ENCODE results near the gene TRIM8. TPM values are rescaled to one million over a fixed set of nuclear protein-coding genes. Genes with fewer than 3 reads are reported as not detected.

TRIM8 gene
- total RNA-seq, 1 donor, result 126 TPM

DNA sequence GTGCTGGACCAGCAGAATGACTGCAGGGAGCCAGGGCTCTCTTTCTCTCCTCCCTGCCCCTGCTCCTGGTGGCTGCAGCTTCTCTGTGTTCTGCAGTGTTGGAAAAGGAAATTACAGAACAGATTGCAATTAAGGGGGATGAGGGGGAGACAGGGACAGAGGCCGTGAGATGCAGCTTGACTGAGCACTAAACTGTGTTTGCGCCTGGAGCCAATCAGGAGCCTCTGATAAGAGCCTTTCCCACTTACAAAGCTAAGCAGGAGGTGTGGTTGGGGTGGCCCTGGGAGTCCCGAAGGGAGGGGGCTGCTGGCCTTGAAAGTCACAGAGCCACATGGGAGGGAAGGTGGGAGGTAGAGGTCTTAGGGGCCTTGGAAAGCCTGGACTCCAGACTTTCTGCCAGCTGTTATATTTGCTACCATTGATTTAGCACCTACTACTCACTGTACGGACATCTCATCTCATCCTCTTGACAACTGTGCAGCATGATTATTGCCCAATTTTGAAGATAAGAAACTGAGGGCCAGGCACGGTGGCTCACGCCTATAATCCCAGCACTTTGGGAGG is 26.7 kb downstream of the TRIM8 start:
- H3K79me2 ChIP-seq (ENCODE audit: insufficient read depth, low read length), result no peaks in the 10 kb centered on the region
- peak; percentile 62 for DNase-seq (ENCODE audit: insufficient read length, low spot score, missing footprints)
- H3K27me3 ChIP-seq (ENCODE audit: insufficient read depth, low read length), result no peaks in the 10 kb centered on the region
- no peak overlapping the region for H3K4me3 ChIP-seq (ENCODE audit: insufficient read depth, low read length)
- no peak overlapping the region for H3K4me2 ChIP-seq (ENCODE audit: insufficient read depth, low read length)
- no peaks in the 10 kb centered on the region for H4K20me1 ChIP-seq (ENCODE audit: insufficient read depth, low read length)
- no peak for TF ChIP-seq CTCF (IDR thresholded peaks at IDR 0.05; ENCODE audit: extremely low read depth, low read depth, low read length)
- no peaks in the 10 kb centered on the region for H3K9me3 ChIP-seq (ENCODE audit: low read depth, low read length)
- no peaks in the 10 kb centered on the region for H3K36me3 ChIP-seq (ENCODE audit: insufficient read depth, low read length)
- no peak overlapping the region for H2AFZ ChIP-seq (ENCODE audit: low read length)
- no peak overlapping the region for H3K27ac ChIP-seq (ENCODE audit: low read depth, low read length)
- H3K4me1 ChIP-seq (ENCODE audit: insufficient read depth, low read length), result peaks cover 28% of the 10 kb centered on the region

DNA sequence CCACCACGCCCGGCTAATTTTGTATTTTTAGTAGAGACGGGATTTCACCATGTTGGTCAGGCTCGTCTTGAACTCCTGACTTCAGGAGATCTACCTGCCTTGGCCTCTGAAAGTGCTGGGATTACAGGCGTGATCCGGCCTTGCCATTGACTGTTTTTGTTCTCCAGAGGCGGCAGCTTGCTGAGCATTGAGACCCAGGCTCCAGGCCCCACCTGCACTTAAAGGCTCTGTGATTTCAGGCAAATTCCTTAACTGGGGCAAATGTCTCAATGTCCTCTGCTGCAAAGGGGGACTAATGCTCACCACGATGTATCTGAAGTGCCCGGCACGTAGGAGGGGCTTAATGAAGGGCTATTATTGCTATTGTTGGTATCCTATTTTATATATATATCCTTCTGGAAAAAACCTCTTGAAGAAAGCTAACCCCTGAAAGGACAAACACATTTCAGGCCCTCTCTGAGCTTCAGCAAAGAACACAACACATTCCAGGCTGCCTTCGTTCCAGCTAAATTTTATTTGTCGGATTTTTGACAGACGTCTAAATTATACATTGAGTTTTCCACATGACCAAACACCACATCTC is 29.0 kb downstream of the TRIM8 start:
- Histone ChIP-seq H2AFZ (ENCODE audit: low read length) (peak overlapping the region; percentile 80), H3K27ac (ENCODE audit: low read depth, low read length) (peak overlapping the region; percentile 97), H3K4me3 (ENCODE audit: insufficient read depth, low read length) (peak overlapping the region; percentile 67), H3K27me3 (ENCODE audit: insufficient read depth, low read length) (no peaks in the 10 kb centered on the region), H3K9me3 (ENCODE audit: low read depth, low read length) (no peaks in the 10 kb centered on the region), H4K20me1 (ENCODE audit: insufficient read depth, low read length) (no peaks in the 10 kb centered on the region), H3K36me3 (ENCODE audit: insufficient read depth, low read length) (no peaks in the 10 kb centered on the region), H3K4me2 (ENCODE audit: insufficient read depth, low read length) (peak overlapping the region; percentile 90), H3K4me1 (ENCODE audit: insufficient read depth, low read length) (peaks cover 45% of the 10 kb centered on the region), H3K79me2 (ENCODE audit: insufficient read depth, low read length) (no peaks in the 10 kb centered on the region)
- TF ChIP-seq CTCF (IDR thresholded peaks at IDR 0.05; ENCODE audit: extremely low read depth, low read depth, low read length), result no peak
- peak; percentile 31 for DNase-seq (ENCODE audit: insufficient read length, low spot score, missing footprints)

- Histone ChIP-seq H3K9me3 (ENCODE audit: low read depth, low read length) (no peaks in the 10 kb centered on the region), H3K4me3 (ENCODE audit: insufficient read depth, low read length) (peak overlapping the region; percentile 67), H3K36me3 (ENCODE audit: insufficient read depth, low read length) (no peaks in the 10 kb centered on the region), H3K4me2 (ENCODE audit: insufficient read depth, low read length) (peak overlapping the region; percentile 90), H2AFZ (ENCODE audit: low read length) (peak overlapping the region; percentile 80), H3K27ac (ENCODE audit: low read depth, low read length) (peak overlapping the region; percentile 97), H3K4me1 (ENCODE audit: insufficient read depth, low read length) (peaks cover 45% of the 10 kb centered on the region), H3K27me3 (ENCODE audit: insufficient read depth, low read length) (no peaks in the 10 kb centered on the region), H4K20me1 (ENCODE audit: insufficient read depth, low read length) (no peaks in the 10 kb centered on the region), H3K79me2 (ENCODE audit: insufficient read depth, low read length) (no peaks in the 10 kb centered on the region)
- peak; percentile 94 for DNase-seq (ENCODE audit: insufficient read length, low spot score, missing footprints)
- no peak for TF ChIP-seq CTCF (IDR thresholded peaks at IDR 0.05; ENCODE audit: extremely low read depth, low read depth, low read length)
These were observed 29.7 kb downstream of the TRIM8 start for GRCh38 chr10:102673819-102674511.

DNA sequence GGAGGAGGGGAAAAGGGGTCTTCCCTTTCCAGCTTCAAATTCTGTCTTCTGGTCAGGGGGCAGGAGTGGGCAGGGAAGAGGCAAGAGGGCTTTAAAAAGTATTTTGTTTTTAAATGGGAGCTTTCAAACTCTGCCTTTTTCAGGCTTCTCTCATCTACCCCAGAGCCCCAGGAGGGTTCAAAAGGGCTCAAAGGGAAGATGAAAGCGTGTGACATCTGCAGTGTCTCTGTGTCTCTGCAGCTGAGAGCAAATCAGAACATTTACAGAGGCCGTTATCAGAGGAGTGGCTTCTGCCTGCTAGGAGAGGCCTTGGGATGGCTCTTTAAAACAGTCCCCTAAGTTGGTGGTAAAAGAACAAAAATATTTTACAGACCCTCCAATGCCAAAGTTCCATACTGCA is 30.3 kb downstream of the TRIM8 start:
- peak; percentile 19 for DNase-seq (ENCODE audit: insufficient read length, low spot score, missing footprints)
- Histone ChIP-seq H3K4me3 (ENCODE audit: insufficient read depth, low read length) (peak overlapping the region; percentile 67), H3K79me2 (ENCODE audit: insufficient read depth, low read length) (no peaks in the 10 kb centered on the region), H4K20me1 (ENCODE audit: insufficient read depth, low read length) (no peaks in the 10 kb centered on the region), H3K36me3 (ENCODE audit: insufficient read depth, low read length) (no peaks in the 10 kb centered on the region), H3K4me1 (ENCODE audit: insufficient read depth, low read length) (peaks cover 44% of the 10 kb centered on the region), H2AFZ (ENCODE audit: low read length) (peak overlapping the region; percentile 80), H3K9me3 (ENCODE audit: low read depth, low read length) (no peaks in the 10 kb centered on the region), H3K4me2 (ENCODE audit: insufficient read depth, low read length) (peak overlapping the region; percentile 90), H3K27ac (ENCODE audit: low read depth, low read length) (peak overlapping the region; percentile 97), H3K27me3 (ENCODE audit: insufficient read depth, low read length) (no peaks in the 10 kb centered on the region)
- TF ChIP-seq CTCF (IDR thresholded peaks at IDR 0.05; ENCODE audit: extremely low read depth, low read depth, low read length), result no peak

Data from osteoblast (primary cell).